ENCODE measurements around the gene LMCD1.

GRCh38 chr3:8555113-8555661 lies 53.6 kb downstream of the LMCD1 start:
- TF ChIP-seq CTCF (IDR thresholded peaks at IDR 0.05) (no peak), POLR2A (IDR thresholded peaks at IDR 0.05) (no peak)

All from body of pancreas (tissue), 4 donors.